ENCODE measurements around the gene SZRD1.
"Not testable (repeated sequence)": the region's sequence is repeated elsewhere in the genome, so short reads cannot be mapped to it uniquely, and the experiment has no call there.

The SZRD1 gene

DNA sequence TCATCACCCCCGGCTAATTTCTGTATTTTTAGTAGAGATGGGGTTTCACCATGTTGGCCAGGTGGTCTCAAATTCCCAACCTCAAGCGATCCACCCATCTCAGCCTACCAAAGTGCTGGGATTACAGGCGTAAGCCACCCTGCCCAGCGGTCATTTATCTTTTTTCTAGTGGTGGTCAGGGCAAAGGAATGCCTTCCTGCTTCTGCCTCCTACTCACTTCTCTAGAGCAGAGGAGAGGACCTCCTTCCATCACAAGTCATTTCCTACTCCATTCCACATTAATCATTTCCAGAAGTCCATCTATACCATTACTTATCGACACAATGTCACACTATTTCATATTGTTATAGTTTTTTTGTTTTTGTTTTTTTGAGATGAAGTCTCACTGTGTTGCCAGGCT, 28.1 kb upstream of the SZRD1 start:
- DNase-seq (ENCODE audit: insufficient read length, low spot score) (no peak), FAIRE-seq (no peak)
- TF ChIP-seq, protein P1, sequence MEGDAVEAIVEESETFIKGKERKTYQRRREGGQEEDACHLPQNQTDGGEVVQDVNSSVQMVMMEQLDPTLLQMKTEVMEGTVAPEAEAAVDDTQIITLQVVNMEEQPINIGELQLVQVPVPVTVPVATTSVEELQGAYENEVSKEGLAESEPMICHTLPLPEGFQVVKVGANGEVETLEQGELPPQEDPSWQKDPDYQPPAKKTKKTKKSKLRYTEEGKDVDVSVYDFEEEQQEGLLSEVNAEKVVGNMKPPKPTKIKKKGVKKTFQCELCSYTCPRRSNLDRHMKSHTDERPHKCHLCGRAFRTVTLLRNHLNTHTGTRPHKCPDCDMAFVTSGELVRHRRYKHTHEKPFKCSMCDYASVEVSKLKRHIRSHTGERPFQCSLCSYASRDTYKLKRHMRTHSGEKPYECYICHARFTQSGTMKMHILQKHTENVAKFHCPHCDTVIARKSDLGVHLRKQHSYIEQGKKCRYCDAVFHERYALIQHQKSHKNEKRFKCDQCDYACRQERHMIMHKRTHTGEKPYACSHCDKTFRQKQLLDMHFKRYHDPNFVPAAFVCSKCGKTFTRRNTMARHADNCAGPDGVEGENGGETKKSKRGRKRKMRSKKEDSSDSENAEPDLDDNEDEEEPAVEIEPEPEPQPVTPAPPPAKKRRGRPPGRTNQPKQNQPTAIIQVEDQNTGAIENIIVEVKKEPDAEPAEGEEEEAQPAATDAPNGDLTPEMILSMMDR (IDR thresholded peaks at IDR 0.05; ENCODE audit: insufficient read depth, missing control alignments), result no peak

DNA sequence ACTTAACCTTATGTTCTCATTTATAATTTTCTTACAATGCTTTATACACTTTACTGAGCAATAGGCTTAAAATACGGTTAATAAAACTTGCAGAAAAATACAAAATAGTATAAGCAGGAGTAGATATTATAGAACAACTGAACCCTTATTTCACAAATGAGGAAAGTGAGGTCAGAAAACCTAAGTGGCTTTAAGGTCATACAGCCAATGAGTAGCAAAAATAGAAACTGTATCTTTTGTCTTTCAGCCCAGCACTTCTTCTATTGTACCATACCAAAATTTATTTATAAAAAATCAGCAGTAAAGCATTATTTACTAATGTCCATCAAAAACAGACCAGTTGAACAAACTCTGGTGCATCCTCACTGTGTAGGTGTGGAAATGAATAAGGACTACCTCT, 26.4 kb upstream of the SZRD1 start:
- DNase-seq (ENCODE audit: insufficient read length, low spot score), result no peak
- TF ChIP-seq, protein P1 (IDR thresholded peaks at IDR 0.05; ENCODE audit: insufficient read depth, missing control alignments), result no peak
- FAIRE-seq, result no peak

DNA sequence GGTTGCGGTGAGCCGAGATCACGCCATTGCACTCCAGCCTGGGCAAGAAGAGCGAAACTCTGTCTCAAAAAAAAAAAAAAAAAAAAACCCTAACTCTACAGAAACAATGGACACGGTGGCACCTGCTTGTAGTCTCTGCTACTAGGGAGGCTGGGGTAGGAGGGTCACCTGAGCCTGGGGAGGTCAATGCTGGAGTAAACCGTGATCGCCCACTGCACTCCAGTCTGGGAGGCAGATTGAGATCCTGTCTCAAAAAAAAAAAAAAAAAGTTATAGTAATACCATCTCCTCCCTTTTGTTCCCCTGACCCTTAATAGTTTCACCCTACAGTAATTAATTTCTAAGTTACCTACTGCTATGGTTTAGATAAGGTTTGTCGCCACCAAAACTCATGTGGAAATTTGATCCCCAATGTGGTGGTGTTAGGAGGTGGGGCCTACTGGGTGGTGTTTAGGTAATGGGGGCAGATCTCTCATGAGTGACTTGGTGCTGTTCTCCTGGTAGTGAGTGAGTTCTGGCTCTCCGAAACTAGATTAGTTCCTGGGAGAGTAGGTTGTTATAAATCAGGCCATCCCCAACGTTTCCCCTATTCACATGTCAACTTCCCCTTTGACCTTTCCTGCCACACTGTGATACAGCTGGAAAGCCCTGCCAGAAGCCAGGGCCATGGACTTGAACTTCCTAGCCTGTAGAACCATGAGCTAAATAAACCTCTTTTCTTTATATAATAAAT, 24.5 kb upstream of the SZRD1 start:
- TF ChIP-seq, protein P1 (IDR thresholded peaks at IDR 0.05; ENCODE audit: insufficient read depth, missing control alignments), result no peak
- FAIRE-seq (no peak), DNase-seq (ENCODE audit: insufficient read length, low spot score) (no peak)

DNA sequence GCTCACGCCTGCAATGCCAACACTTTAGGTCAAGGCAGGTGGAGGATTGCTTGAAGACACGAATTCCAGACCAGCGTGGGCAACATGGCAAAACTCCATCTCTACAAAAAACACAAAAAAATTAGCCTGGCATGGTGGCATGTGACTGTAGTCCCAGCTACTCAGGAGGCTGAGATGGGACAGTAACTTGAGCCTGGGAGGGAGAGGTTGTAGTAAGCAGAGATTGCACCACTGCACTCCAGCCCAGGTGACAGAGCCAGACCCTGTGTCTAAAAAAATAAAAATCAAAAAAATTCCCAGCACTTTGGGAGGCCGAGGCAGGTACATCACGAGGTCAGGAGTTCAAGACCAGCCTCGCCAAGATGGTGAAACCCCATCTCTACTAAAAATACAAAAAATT, 23.8 kb upstream of the SZRD1 start:
- FAIRE-seq; DNase-seq (ENCODE audit: insufficient read length, low spot score): not testable (repeated sequence)

DNA sequence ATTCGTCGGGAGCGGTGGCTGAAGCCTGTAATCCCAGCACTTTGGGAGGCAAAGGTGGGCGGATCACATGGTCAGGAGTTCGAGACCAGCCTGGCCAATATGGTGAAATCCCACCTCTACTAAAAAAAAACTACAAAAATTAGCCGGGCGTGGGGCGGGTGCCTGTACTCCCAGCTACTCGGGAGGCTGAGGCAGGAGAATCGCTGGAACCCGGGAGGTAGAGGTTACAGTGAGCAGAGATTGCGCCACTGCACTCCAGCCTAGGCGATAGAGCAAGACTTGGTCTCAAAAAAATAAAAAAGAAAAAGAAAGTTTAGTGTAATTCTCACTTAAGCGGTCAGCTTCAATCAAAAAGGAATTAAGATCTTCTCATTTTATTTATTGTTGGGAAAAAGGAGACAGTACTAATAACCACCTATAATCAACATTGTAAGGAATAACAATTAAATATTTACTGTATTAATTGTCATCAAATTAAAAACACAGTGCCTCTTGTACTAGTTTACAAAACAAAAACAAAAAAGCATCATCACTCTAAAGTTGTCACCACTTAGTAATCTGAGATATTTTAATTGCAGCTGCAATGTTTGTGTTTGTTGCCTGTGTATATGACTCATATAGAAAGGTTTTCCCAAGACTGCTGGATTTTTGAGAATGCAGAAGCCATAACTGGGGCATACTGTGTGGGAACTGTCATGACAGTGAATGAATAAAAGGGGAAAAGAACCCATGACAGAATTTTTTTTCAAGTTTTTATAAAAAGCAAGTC, 18.4 kb upstream of the SZRD1 start:
- TF ChIP-seq, protein P1 (IDR thresholded peaks at IDR 0.05; ENCODE audit: insufficient read depth, missing control alignments), result no peak
- DNase-seq (ENCODE audit: insufficient read length, low spot score) (no peak), FAIRE-seq (no peak)

DNA sequence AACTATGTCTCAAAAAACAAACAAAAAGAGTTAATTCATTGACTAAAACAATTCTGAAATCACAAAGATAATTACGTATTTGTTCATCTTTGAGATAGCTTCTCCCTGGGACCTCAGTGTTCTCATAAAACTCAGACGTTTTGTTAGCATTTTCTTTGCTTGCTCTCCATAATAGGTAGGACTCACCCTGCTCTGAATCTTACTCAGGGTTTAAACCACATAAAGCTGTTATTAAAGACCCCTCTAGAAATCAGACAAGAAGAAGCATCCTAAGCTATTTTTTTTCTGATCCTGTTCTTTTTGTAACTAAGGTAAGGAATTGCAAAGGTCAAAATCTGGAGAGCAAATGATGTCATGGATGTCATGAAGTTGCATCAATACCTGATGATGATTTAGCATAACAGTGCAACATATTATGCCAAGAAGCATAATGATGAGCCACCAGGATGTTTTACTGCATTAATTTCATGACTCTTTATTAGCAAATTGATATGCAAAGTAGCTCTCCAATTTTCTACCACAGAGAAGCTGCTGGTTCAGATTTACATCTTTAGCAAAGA, 17.1 kb upstream of the SZRD1 start:
- DNase-seq (ENCODE audit: insufficient read length, low spot score) (no peak), FAIRE-seq (no peak)
- TF ChIP-seq, protein P1 (IDR thresholded peaks at IDR 0.05; ENCODE audit: insufficient read depth, missing control alignments), result no peak

DNA sequence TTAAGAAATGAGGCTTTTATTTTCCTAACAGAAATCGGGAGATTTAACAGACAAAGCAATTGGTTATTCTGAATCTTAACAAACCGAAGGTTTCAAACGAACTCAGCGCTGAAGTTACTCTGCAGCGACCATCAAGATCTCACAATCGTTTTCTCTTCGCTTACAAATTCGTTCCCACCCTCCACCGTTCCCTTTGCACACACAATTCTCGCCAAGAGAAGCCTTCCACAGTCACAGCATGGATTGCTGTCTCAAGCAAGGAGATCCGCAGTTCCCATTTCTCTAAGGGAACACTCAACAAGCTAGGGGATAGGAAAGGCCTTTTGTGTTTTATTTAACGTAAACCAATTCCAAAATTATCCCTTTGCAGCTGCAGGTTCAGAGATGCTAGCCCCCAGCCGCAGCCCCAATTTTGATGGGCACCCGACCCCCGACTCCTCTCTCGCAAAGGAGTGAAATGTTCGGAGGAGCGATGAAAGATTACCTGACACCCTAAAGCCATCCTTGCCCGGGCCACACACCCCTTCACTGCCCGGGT, 15.5 kb upstream of the SZRD1 start:
- FAIRE-seq (no peak), DNase-seq (ENCODE audit: insufficient read length, low spot score) (no peak)
- TF ChIP-seq, protein P1 (IDR thresholded peaks at IDR 0.05; ENCODE audit: insufficient read depth, missing control alignments), result no peak

Measured in D721Med (cell line).